SK-N-DZ (cell line): ENCODE results near the gene PGAM5.

Experiments used
- DNase-seq: peaks from one replicate; pipeline ENCODE4 v3.0.0-alpha.2; 2015; ENCODE audit warnings: low spot score

The PGAM5 gene

DNA sequence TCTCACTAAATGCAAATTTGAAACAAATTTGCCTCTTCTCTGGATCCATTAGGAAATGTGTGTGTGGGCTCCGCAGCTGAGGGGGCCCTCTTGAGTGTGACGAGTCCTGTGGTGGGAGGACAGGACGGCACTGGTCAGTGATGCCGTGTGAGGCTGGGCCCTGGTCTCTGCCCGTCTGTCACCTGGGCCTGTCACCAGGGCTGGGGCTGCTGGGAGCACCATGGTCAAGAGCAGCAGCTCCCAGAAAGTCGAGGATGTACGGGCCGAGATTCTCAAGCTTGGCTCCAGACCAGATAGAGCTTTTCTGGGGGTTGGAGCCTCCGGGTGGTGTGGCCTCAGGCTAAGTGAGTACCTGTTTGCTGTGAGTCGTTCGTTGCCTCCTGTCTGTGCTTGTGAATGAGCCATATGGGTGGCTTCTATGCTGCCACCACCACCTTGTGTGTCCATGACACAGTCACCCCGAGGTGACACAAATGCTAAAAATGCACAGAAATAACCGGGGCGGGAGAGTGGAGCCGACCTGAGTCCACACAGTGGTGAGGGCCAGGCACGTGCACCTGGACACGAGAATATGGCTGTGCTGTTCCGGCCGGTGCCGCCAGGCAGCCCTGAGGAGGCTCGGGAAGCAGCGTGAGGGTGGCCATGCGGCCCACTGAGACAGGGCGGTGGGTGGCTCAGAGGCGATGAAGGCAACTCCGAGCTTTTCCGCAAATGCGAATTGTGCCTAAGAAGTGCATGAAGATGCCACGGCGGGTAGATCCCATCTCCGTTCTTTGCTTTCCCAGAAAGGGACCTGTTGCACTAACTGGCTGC is 8.7 kb downstream of the PGAM5 start:
- DNase-seq, result no peak

DNA sequence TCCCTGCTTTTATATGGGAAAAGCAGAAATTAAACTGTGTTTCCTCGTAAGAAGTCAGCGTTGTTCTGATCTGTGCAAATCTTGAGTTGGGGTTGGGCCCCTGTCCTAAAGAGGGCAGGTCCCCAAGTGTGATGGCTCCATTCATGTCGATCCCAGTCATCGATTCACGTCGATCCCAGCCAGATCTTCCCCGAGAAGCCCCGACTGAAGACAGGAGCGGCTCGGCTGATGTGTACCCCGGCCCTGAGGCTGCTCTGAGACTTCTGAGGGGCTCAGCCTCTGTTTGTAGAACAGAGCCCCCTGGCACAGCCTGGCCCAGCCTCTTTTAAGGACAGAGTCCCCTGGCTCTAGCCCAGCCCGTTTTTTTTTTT is 9.3 kb downstream of the PGAM5 start:
- no peak for DNase-seq

GRCh38 chr12:132720606-132721345 is 10.1 kb downstream of the PGAM5 start:
- no peak for DNase-seq

- no peak for DNase-seq
These were observed 12.5 kb downstream of the PGAM5 start for GRCh38 chr12:132723015-132723763.

- no peak for DNase-seq
These were observed 13.1 kb downstream of the PGAM5 start for GRCh38 chr12:132723764-132724140.

DNA sequence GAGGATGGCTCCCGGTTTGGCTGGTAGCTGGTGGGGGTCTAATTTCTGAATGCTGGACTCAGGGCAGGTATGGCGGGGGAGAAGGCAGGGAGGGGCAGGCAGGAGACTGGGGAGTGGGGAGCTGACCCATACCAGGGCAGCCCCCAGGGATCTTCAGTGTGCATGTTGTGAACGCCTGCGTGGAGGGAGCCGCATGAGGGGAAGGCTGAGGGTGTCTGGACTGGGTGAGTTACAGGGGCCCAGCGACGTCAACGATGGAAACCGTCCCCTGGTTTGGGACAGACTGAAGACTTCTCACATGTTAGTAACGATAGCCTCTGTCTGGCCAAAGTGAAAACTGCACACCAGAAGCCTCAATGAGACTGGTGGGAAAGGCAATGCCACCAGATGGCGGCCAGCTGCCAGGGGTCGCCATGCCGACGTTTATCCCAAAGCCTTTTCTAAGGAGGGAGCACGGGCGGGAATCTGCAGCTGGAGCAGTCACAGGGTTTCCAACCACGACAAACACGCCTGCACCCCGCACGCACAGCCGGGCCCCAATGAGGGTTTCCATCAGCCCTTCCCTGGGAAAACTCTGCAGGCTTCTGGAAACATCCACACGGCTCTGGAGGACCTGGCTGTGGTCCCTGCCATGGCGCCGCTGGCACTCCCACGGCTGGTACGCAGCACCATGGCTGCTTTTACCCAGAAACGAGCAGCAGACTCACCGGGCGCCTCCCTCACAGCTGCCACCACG is 14.0 kb downstream of the PGAM5 start:
- DNase-seq, result no peak

DNA sequence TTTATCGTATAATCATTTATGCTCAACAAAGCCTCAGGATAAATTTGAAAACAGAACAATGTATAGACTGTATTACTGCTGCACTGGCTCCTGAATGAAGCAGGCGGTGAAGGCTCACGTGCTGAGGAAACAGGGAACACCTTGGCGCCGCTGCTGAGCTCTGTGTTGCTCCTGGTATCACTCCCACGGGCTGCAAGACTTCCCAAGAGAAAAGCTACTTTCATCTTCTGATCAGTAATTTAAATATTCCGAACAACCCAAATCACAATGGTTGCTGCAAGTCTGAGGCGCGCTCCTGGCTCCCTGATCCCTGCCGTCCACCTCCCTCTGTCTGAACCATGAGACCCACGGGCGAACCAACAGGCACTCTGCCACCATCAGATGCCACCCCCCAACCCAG is 15.7 kb downstream of the PGAM5 start:
- no peak for DNase-seq

DNA sequence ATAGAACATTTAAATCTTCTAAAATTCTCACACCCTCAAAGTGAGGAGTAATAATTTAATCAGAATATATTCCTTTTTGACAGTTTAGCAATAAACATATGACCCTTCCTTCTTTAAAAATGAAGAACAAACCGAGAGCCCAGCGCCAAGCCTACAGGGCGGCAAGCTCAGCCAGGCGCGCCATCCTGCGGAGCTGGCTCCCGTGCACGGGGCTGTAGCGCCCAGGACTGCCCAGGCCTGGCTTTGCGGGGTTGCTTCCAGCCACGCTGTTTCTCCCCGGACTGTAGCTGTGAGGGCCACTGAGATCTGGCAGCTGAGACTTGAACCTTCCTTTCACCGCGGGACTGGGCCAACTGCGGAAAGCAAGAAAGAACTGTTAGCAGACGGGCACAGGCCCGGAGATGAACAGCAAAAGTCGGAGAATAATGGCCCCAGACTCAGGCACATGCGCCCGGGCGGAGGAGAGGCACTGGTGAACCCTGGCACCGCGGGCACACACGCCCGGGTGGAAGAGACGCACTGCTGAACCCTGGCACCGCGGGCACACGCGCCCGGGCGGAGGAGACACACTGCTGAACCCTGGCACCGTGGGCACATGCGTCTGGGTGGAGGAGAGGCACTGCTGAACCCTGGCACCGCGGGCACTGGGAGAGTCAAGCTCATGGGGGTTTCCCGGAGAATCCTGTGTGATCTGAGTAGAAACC is 16.6 kb downstream of the PGAM5 start:
- no peak for DNase-seq

DNA sequence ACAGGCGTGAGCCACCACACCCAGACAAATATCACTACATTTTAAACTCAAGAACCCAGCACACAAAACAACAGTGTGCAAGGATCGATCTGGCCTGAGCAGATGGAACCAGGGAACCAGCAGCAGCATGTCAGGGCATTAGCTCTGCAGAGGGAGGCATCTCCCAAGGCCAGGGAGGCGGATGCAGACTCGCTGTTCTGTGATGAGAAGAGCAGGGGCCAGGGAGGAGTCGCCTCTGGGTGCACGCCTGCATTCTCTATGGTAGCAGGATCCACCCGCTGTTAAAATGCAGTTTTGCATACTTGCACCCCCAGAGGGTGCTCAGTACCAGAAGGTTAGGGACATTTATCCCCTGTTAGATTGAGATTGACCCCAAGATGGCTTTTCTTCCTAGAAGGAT is 17.9 kb downstream of the PGAM5 start:
- no peak for DNase-seq

- peak; percentile 37 for DNase-seq
These were observed 19.1 kb downstream of the PGAM5 start for GRCh38 chr12:132729541-132730320.

DNA sequence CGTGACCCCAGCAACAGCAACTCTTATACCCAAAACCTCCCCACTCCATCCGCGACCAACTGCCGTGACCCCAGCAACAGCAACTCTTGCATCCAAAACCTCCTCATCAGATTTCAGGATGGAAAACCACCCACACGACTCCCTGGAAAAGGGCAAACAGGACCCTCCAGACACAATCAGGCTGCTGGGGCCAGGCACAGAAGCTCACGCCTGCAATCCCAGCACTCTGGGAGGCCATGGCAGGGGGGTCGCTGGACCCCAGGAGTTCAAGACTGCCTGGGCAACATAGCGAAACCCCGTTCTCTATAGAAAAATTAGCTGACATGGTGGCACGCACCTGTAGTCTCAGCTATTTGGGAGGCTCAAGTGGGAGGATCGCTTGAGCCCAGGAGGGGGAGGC is 19.7 kb downstream of the PGAM5 start:
- DNase-seq, result no peak

- no peak for DNase-seq
These were observed 20.9 kb downstream of the PGAM5 start for GRCh38 chr12:132731574-132731973.

DNA sequence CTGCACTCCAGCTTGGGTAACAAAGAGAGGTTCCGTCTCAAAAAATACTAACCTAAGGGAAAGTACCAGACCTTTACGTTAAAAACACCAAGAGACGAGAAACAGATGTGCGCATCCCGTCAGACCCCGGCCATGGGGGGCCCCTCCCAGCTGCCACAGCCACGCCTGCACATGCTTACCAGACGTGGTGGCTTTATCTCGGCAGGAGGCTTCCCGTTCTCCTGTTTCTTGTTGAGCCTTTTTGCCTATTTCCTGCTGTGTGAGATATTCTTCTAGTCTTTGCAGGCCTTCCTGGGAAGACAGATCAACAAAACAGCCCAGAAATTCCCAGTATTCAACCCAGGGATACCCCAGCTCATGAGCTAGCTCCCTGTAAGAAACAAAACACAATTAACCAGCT is 23.6 kb downstream of the PGAM5 start:
- no peak for DNase-seq

DNA sequence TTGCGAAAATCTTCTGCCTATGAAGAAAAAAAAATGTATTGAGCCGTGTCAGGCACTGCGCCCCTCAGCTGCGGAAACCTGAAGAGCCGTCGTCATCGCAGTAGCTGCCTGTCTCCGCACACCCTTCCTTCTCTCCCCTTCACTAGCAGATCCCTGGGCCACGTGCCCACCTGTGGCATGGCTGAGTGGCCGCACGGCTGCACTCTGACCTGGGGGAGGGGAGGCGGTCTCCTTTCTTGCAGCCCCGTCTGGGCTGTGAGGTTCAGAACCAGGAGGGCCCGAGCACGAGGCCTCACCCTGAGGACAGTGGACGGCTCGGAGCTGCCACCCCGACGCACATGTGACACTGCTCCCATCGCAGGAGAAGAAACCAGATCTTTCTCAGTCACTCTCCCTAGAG is 24.9 kb downstream of the PGAM5 start:
- no peak for DNase-seq

DNA sequence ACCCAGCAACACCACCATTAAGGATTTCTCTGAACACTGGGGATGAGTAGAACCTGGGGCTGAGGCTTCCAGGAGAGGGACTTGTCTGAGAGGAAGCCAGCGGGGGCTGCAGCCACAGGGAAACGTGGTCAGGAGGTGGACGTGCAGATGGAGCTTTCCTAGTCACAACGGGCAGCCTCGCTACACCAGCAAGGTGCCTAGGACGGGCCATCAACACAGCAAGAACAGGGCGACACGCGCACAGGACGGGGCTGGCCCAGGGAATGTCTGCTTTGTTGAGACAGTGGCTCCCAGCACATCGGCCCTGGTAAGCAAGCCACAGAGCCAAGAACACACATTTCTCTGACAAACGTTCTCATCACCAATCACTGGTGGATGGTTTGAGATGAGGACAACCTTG is 25.7 kb downstream of the PGAM5 start:
- no peak for DNase-seq

DNA sequence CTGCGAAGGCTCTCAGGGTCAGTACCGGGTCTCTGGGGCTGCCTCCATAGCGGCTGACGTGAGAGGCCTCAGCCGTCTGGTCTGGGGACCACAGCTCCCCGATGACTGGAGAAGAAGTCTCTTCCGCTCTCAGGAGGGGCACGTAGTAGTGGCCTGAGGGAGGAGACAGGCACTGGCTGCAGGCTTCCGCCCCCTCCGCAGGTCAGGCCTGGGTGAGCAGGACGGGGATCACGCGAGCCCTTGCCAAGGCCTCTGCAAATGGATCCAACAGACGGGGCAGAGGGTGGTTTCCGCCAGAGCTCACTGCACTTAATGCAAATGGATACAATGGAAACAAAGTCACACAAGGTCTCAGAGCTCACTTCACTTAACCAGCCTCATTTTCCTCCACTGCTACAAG is 26.3 kb downstream of the PGAM5 start:
- no peak for DNase-seq

DNA sequence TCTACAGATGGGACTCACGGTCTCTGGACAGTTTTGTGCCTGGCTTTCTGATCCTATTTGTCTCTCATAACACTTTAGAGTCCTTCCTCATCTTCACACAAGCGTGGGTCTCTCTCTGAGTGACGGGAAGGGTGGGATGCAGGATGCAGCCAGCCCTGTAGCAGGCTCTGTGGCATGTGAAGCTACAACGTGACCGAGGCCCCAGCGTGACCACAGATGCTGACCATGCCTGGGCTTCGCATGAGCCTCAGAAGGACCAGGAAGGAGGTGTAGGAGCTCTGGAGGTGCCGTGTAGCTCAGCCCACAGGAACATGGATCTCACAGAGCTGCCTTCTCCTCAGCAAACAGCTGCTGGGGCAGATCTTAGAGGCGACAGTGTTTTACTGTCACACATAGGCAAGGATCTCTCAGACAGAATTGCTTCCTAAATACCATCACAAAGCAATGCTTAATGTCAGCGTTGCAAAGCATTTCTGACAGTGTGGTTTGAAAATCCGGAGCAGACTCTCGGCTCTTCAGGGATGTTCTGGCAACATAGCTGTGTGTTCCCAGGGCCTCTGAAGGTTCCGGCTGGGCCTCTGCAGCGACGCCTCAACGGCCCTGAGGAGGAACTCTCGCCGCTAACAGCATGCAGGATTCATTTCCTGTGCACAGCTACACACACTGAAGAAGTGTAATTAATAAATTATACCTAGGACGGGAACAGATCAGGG is 29.1 kb downstream of the PGAM5 start:
- DNase-seq, result no peak

DNA sequence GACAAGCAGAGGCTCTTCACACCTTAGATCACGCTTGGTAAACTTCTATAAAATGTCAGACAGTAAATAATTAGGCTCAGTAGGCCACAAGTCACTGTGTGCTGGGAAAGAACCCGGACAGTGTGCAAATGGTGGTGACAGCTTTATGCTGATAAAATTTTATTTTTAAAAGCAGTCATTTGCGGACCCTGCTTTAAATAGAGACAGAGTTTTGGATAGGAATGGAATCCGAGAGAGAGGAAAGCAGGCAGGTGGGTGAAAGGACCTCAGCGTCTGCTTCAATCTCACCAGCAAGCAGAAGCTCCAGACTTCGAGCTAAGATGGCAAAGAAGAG is 29.6 kb downstream of the PGAM5 start:
- DNase-seq, result no peak

- DNase-seq, result no peak
These were observed 30.0 kb downstream of the PGAM5 start for GRCh38 chr12:132740652-132741051.

- DNase-seq, result no peak
These were observed 31.0 kb downstream of the PGAM5 start for GRCh38 chr12:132741620-132742019.
